ENCODE data around the gene RBM20. TPM values are rescaled to one million over a fixed set of nuclear protein-coding genes. Genes with fewer than 3 reads are reported as not detected.
"Not testable (repeated sequence)": the region's sequence is repeated elsewhere in the genome, so short reads cannot be mapped to it uniquely, and the experiment has no call there.

The RBM20 gene
- total RNA-seq, 2 donors from 2014 or later = 51.7 to 59.9 TPM

DNA sequence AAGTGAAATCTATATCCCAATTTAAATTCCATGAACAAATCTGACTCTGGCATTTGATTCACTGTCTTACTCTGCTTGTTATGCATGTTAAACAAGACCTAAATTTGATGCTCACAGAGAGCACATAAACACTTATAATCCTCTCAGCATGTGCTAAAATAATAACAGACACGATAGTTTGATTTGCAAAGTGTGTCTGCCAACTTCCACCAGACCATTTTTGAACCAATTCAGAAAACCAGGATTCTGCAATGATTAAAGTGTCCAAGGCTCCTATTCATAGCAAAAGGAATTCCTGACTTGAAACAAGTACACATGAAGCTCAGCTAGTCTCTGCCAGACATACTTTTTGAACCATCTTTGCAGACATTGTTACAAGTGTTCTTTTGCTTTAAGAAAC lies 11.2 kb downstream of the RBM20 start:
- H3K4me3 ChIP-seq = no peak overlapping the region
- TF ChIP-seq, protein P1, sequence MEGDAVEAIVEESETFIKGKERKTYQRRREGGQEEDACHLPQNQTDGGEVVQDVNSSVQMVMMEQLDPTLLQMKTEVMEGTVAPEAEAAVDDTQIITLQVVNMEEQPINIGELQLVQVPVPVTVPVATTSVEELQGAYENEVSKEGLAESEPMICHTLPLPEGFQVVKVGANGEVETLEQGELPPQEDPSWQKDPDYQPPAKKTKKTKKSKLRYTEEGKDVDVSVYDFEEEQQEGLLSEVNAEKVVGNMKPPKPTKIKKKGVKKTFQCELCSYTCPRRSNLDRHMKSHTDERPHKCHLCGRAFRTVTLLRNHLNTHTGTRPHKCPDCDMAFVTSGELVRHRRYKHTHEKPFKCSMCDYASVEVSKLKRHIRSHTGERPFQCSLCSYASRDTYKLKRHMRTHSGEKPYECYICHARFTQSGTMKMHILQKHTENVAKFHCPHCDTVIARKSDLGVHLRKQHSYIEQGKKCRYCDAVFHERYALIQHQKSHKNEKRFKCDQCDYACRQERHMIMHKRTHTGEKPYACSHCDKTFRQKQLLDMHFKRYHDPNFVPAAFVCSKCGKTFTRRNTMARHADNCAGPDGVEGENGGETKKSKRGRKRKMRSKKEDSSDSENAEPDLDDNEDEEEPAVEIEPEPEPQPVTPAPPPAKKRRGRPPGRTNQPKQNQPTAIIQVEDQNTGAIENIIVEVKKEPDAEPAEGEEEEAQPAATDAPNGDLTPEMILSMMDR (IDR thresholded peaks at IDR 0.05) = no peak
- no peaks in the 10 kb centered on the region for H3K36me3 ChIP-seq
- no peak for DNase-seq (ENCODE audit: low spot score)
- peak overlapping the region in 1 of 2 donors; percentile 45 for H3K27ac ChIP-seq
- no peaks in the 10 kb centered on the region for H3K9me3 ChIP-seq
- no peaks in the 10 kb centered on the region for H3K27me3 ChIP-seq
- H3K4me1 ChIP-seq = peaks cover 0 to 15% of the 10 kb centered on the region in 2 donors

DNA sequence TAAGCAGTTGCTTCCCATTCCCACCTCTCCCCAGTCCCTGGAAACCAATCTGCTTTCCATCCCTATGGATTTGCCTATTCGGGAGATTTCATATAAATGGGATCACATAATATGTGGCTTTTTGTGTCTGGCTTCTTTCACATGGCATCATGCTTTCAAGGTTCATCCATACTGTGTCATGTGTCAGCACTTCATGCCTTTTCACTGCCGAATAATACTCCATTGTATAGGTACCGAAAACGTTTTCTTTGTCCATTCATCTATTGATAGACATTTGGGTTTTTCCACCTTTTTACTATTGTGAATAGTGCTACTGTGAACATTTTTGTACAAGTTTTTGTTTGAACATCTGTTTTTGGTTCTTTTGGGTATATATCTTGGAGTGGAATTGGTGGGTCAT lies 12.5 kb downstream of the RBM20 start:
- TF ChIP-seq, protein P1 (IDR thresholded peaks at IDR 0.05) = no peak
- peaks cover 0 to 23% of the 10 kb centered on the region in 2 donors for H3K4me1 ChIP-seq

DNA sequence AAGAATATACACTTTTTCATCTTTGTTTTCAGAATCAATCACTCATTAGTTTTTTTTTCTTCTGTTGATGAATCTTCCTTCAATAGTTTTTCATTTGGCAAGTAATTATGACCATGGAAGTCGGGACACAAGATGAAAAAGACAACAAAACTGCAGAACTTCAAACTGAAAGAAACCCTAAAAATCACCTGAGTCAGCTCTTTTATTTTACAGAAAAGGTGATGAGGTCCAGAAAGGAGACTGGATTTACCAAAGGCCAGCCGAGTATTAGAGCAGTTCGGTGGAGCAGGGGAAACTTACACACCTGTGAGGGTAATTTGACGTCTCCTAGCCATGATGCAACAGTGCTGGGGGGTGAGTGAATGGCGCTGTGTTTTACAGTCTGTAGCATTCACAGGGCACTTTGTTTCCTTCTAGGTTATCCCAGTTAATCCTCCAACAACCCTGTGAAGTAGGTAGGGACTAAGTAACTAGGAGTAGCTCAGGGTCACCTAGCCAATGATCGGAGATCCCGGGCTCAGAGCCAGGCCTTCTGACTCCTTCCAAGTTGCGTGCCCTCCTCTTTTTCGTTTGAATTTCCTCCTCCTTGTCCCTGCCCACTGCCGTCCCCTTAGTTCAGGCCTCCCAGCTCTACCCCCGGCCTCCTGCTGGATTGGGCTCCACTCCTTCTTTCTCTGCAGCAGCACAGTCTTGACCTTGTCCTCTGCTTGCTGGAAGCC lies 14.0 kb downstream of the RBM20 start:
- TF ChIP-seq, protein P1 (IDR thresholded peaks at IDR 0.05) = no peak

More for the DNA sequence above, 12.5 kb downstream of the RBM20 start:
- Histone ChIP-seq H3K4me3 (no peak overlapping the region), H3K27ac (peak overlapping the region in 1 of 2 donors; percentile 45), H3K36me3 (no peaks in the 10 kb centered on the region), H3K9me3 (no peaks in the 10 kb centered on the region), H3K27me3 (no peaks in the 10 kb centered on the region)
- DNase-seq (ENCODE audit: low spot score) = no peak

DNA sequence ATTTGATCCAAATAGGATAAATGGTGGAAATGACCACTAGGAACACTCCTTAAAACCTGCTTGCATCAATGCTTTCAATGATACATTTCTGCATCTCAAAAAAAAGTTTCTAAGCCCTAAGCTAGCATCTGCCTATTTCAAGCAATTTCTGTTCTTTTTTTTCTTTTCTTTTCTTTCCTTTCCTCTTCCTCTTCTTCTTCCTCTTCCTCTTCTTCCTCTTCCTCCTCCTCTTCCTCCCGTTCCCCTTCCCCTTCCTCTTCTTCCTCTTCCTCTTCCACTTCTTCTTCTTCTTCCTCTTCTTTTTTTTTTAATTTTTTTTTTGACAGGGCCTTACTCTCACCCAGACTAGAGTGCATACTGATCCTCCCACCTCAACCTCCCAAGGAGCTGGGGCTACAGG lies 15.4 kb downstream of the RBM20 start:
- Histone ChIP-seq H3K4me1 (peaks cover 0 to 29% of the 10 kb centered on the region in 2 donors), H3K27ac (peak overlapping the region in 1 of 2 donors; percentile 70), H3K4me3 (no peak overlapping the region), H3K27me3 (no peaks in the 10 kb centered on the region), H3K9me3 (no peaks in the 10 kb centered on the region), H3K36me3 (no peaks in the 10 kb centered on the region)
- TF ChIP-seq, protein P1 (IDR thresholded peaks at IDR 0.05) = no peak
- no peak for DNase-seq (ENCODE audit: low spot score)

More for the DNA sequence above, 14.0 kb downstream of the RBM20 start:
- Histone ChIP-seq H3K9me3 (no peaks in the 10 kb centered on the region), H3K4me1 (peaks cover 0 to 29% of the 10 kb centered on the region in 2 donors), H3K27me3 (no peaks in the 10 kb centered on the region), H3K36me3 (no peaks in the 10 kb centered on the region), H3K4me3 (no peak overlapping the region), H3K27ac (peak overlapping the region; percentile 55 to 70)
- no peak for DNase-seq (ENCODE audit: low spot score)

DNA sequence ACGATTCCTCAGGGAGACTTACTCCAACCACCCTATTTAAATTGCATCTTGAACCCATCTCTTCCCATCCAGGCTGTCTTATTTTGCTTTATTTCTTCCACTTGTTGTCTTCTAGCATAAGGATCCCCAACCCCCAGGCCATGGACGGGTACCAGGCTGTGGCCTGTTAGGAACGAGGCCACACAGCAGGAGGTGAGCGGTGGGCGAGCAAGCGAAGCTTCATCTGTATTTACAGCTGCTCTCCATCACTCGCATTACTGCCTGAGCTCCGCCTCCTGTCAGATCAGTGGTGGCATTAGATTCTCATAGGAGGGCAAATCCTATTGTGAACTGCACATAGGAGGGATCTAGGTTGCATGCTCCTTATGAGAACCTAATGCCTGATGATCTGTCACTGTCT lies 16.2 kb downstream of the RBM20 start:
- peaks cover 0 to 29% of the 10 kb centered on the region in 2 donors for H3K4me1 ChIP-seq
- not testable (repeated sequence) for H3K36me3 ChIP-seq; DNase-seq (ENCODE audit: low spot score); H3K27me3 ChIP-seq; H3K4me3 ChIP-seq; H3K9me3 ChIP-seq
- H3K27ac ChIP-seq = peak overlapping the region in 1 of 2 donors; percentile 55

DNA sequence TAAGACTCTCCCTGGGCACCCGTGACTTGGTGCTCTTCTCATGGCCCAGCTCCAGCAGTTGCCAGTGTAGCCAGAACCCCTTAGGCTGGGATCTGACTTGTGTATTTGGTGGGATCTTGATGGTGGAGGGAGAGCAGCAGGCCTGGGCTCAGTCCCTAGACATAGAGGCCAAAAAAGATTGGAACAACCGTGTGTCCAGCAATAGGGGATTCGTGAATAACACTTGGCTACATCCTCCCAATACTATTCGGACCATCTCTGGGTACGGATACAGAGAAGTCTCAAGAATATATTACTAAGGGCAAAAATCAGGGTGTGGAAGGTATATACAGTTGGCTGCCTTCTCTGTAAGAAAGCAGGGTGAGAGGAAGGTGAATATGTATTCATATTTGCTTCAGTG lies 17.2 kb downstream of the RBM20 start:
- DNase-seq (ENCODE audit: low spot score) = no peak
- Histone ChIP-seq H3K27ac (peak overlapping the region in 1 of 2 donors; percentile 55), H3K27me3 (no peaks in the 10 kb centered on the region), H3K36me3 (no peaks in the 10 kb centered on the region), H3K4me3 (no peak overlapping the region), H3K4me1 (peaks cover 0 to 29% of the 10 kb centered on the region in 2 donors), H3K9me3 (no peaks in the 10 kb centered on the region)
- TF ChIP-seq, protein P1 (IDR thresholded peaks at IDR 0.05) = no peak
